SK-N-SH (cell line): ENCODE results near the gene DMD. TPM values are rescaled to one million over a fixed set of nuclear protein-coding genes. Genes with fewer than 3 reads are reported as not detected.

Experiments used
- CTCF ChIA-PET: fragments of 300-600, 350-600 bp; formaldehyde crosslinking; extraction: SDS; loops from one replicate; lab custom pipeline; 2021; lab: Yijun Ruan, JAX
- POLR2A ChIA-PET: fragments of 350-600 bp; sonication (Branson Sonifier 250); formaldehyde crosslinking; extraction: SDS; loops from one replicate; lab custom pipeline; 2020; ENCODE audit warnings: antibody characterized with exemption, inconsistent platforms; lab: Yijun Ruan, JAX
- DNase-seq: peaks from one replicate; pipeline ENCODE4 v3.0.0; 2012
- H2AFZ ChIP-seq: fragments of 200-600 bp; sonication (generic); 2 replicates; pipeline ENCODE4 v1.8.1; 2016; ENCODE audit warnings: antibody characterized with exemption, mild to moderate bottlenecking, low read depth
- H3F3A ChIP-seq: fragments of 200-600 bp; sonication (generic); replicated peaks from 2 replicates; pipeline ENCODE3; 2016; ENCODE audit warnings: antibody characterized with exemption, mild to moderate bottlenecking; ENCODE audit not compliant: insufficient read depth
- H3K27ac ChIP-seq, 2 experiments: fragments of 200-500 bp in 1 of 2; fragments of 200-600 bp in 1 of 2; sonication (Bioruptor generic) in 1 of 2; sonication (generic), shearing (Covaris generic) in 1 of 2; 2 replicates each; pipeline versions ENCODE4 v1.5.1 to v1.6.1; 2014 to 2016; ENCODE audit warnings: low read depth in 2 of 2, inconsistent platforms in 1 of 2, low read length in 1 of 2, mild to moderate bottlenecking in 1 of 2, mixed read lengths in 1 of 2
- H3K27me3 ChIP-seq: fragments of 200-600 bp; sonication (generic), shearing (Covaris generic); 2 replicates; pipeline ENCODE4 v1.6.1; 2016; ENCODE audit warnings: mixed run types; ENCODE audit not compliant: insufficient read depth
- H3K36me3 ChIP-seq, 2 experiments: fragments of 200-500 bp in 1 of 2; fragments of 200-600 bp in 1 of 2; sonication (Bioruptor generic) in 1 of 2; sonication (generic) in 1 of 2; replicated peaks in 1 of 2; 2 replicates each; pipeline versions ENCODE3 to v1.5.1; 2014 to 2016; ENCODE audit warnings: low read length in 1 of 2, mild to moderate bottlenecking in 1 of 2; ENCODE audit not compliant: insufficient read depth in 2 of 2, control insufficient read depth in 1 of 2
- H3K4me1 ChIP-seq, 2 experiments: fragments of 200-500 bp in 1 of 2; fragments of 200-600 bp in 1 of 2; sonication (Bioruptor generic) in 1 of 2; sonication (generic), shearing (Covaris generic) in 1 of 2; 2 replicates each; pipeline versions ENCODE4 v1.5.1 to v1.6.1; 2014 to 2016; ENCODE audit warnings: low read depth in 1 of 2, low read length in 1 of 2, mixed run types in 1 of 2; ENCODE audit not compliant: insufficient read depth in 2 of 2, control insufficient read depth in 1 of 2
- H3K4me2 ChIP-seq: fragments of 200-600 bp; sonication (generic), shearing (Covaris generic); 2 replicates; pipeline ENCODE4 v1.6.1; 2017; ENCODE audit warnings: mixed run types
- H3K4me3 ChIP-seq, 2 experiments: fragments of 200-500 bp in 1 of 2; fragments of 200-600 bp in 1 of 2; sonication (Bioruptor generic) in 1 of 2; sonication (generic), shearing (Covaris generic) in 1 of 2; 2 replicates each; pipeline versions ENCODE4 v1.5.1 to v1.8.1; 2014 to 2016; ENCODE audit warnings: low read depth in 2 of 2, inconsistent platforms in 1 of 2, low read length in 1 of 2, mild to moderate bottlenecking in 1 of 2, mixed read lengths in 1 of 2, moderate library complexity in 1 of 2
- H3K79me2 ChIP-seq: fragments of 200-600 bp; sonication (generic); 2 replicates; pipeline ENCODE4 v1.8.1; 2017; ENCODE audit warnings: mild to moderate bottlenecking; ENCODE audit not compliant: insufficient read depth
- H3K9ac ChIP-seq: fragments of 200-600 bp; sonication (generic); 2 replicates; pipeline ENCODE4 v1.6.1; 2017; ENCODE audit warnings: mixed run types
- H3K9me2 ChIP-seq: fragments of 200-600 bp; sonication (generic); 2 replicates; pipeline ENCODE4 v1.6.1; 2017; ENCODE audit warnings: mixed run types
- H3K9me3 ChIP-seq: fragments of 200-600 bp; sonication (generic); 2 replicates; pipeline ENCODE4 v1.6.1; 2017; ENCODE audit warnings: mixed run types, mild to moderate bottlenecking, moderate library complexity
- H4K20me1 ChIP-seq: fragments of 200-600 bp; sonication (generic); 2 replicates; pipeline ENCODE4 v1.6.1; 2017; ENCODE audit warnings: mild to moderate bottlenecking, mixed run types; ENCODE audit not compliant: insufficient read depth
- EP300 ChIP-seq, 2 experiments: IDR thresholded peaks; 2 replicates each; pipeline versions ENCODE4 v1.4.0 to v1.6.1; 2012; ENCODE audit warnings: borderline replicate concordance in 1 of 2, low read depth in 1 of 2, low read length in 1 of 2
- FOSL2 ChIP-seq: IDR thresholded peaks from 2 replicates; pipeline ENCODE4 v1.4.0; 2012; ENCODE audit warnings: low read depth, mild to moderate bottlenecking, moderate library complexity, borderline replicate concordance
- GABPA ChIP-seq: IDR thresholded peaks from 2 replicates; pipeline ENCODE4 v1.4.0; 2012; ENCODE audit warnings: low read depth, mild to moderate bottlenecking
- GATA2 ChIP-seq: sonication (generic); formaldehyde crosslinking; IDR thresholded peaks from 2 replicates; pipeline ENCODE4 v1.5.0; 2020; ENCODE audit warnings: mild to moderate bottlenecking, missing genetic modification reagents
- JUND ChIP-seq: IDR thresholded peaks from 2 replicates; pipeline ENCODE4 v1.4.0; 2012
- MEF2A ChIP-seq: IDR thresholded peaks from 2 replicates; pipeline ENCODE4 v1.4.0; 2012; ENCODE audit warnings: low read depth, borderline replicate concordance
- NFIC ChIP-seq: IDR thresholded peaks from 2 replicates; pipeline ENCODE4 v1.4.0; 2012; ENCODE audit warnings: borderline replicate concordance
- NRF1 ChIP-seq: IDR thresholded peaks from 2 replicates; pipeline ENCODE4 v1.6.1; 2012; ENCODE audit warnings: low read depth, mild to moderate bottlenecking, low read length
- POLR2AphosphoS5 ChIP-seq: IDR thresholded peaks from 2 replicates; pipeline ENCODE4 v1.6.1; 2012; ENCODE audit warnings: low read depth, low read length
- RAD21 ChIP-seq: IDR thresholded peaks from 2 replicates; pipeline ENCODE4 v1.6.1; 2012; ENCODE audit warnings: mild to moderate bottlenecking, low read length
- RCOR1 ChIP-seq: fragments of 150-350 bp; IDR thresholded peaks from 2 replicates; pipeline ENCODE4 v1.6.1; 2017; ENCODE audit warnings: antibody characterized with exemption, low read length
- RFX5 ChIP-seq: IDR thresholded peaks from 2 replicates; pipeline ENCODE4 v1.6.1; 2012; ENCODE audit warnings: mild to moderate bottlenecking, improper control_type of control experiment, low read length
- RXRA ChIP-seq: IDR thresholded peaks from 2 replicates; pipeline ENCODE4 v1.4.0; 2012; ENCODE audit warnings: low read depth, mild to moderate bottlenecking, borderline replicate concordance
- SIN3A ChIP-seq: IDR thresholded peaks from 2 replicates; pipeline ENCODE4 v1.6.1; 2012; ENCODE audit warnings: low read depth, mild to moderate bottlenecking, low read length, moderate library complexity, borderline replicate concordance
- TAF1 ChIP-seq: IDR thresholded peaks from 2 replicates; pipeline ENCODE4 v1.6.1; 2012; ENCODE audit warnings: low read depth, mild to moderate bottlenecking, low read length, moderate library complexity, borderline replicate concordance
- TCF12 ChIP-seq: IDR thresholded peaks from 2 replicates; pipeline ENCODE4 v1.4.0; 2012
- TEAD4 ChIP-seq: IDR thresholded peaks from 2 replicates; pipeline ENCODE4 v1.4.0; 2012; ENCODE audit warnings: mild to moderate bottlenecking, borderline replicate concordance; ENCODE audit not compliant: insufficient read depth
- WGBS: methylation state at CpG from one replicate; pipeline ENCODE4 v1.1.6; 2017; ENCODE audit warnings: low lambda C conversion rate; 5-methylcytosine and 5-hydroxymethylcytosine counted together
- polyA plus RNA-seq, 3 experiments: library from polyadenylated mRNA; depleted of rRNA; stranded (reverse); fragments of >200 nt; gene quantifications; 2 replicates each; pipeline ENCODE4 v1.2.3, GENCODE V29; 2012
- TF ChIP-seq, protein P1 (sequence below): IDR thresholded peaks from 2 replicates; pipeline ENCODE4 v1.6.1; 2012; ENCODE audit warnings: mild to moderate bottlenecking, low read depth, low read length, moderate library complexity
- TF ChIP-seq, protein P2 (sequence below): IDR thresholded peaks from 2 replicates; pipeline ENCODE4 v1.4.0; 2012; ENCODE audit warnings: low read depth, borderline replicate concordance
- TF ChIP-seq, protein P3 (sequence below): fragments of 150-350 bp; IDR thresholded peaks from 2 replicates; pipeline ENCODE4 v1.6.1; 2016; ENCODE audit warnings: mild to moderate bottlenecking, low read depth, low read length

The DMD gene
- polyA plus RNA-seq, 1 of the 3 experiments (the other 2 are of a cell fraction) = 3.9 TPM

DNA sequence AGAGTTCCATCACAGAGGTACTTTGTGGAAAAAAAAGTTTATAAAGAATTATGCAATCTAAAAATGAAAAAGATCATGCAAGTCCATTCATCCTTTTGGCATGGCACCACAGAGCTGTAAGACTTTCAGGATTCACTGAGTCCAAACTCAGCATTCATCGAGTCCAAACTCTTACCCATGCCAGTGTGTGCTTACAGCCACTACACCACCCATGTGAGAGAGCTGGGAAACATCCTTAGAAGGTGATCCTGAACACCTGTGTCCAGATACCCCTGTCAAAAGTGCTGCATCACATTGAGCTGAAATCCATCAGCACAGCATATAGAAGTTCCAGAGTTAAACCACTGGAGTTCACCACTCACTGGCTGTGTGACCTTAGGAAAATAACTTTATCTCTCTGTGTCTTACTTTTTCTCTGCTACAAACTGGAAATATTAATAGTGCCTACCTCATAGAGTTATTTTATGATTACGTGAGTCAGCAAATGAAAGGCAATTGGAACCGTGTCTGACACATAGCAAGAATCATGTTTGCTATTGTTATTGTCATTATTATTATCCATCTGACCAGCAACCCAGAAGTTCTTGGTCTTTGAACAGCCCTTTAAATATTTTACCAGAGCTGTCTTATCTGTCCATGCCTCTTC is 2024.5 kb downstream of the DMD start:
- H3K4me1 ChIP-seq = no peaks in the 10 kb centered on the region
- no peak overlapping the region for H3K4me3 ChIP-seq
- H3K36me3 ChIP-seq = no peaks in the 10 kb centered on the region
- H3F3A ChIP-seq = no peaks in the 10 kb centered on the region
- TF ChIP-seq FOSL2 = no peak
- no peak for TF ChIP-seq EP300 (IDR thresholded peaks at IDR 0.05; ENCODE audit: borderline replicate concordance in 1 of 2, low read depth in 1 of 2, low read length in 1 of 2)
- no peak for DNase-seq
- no peaks in the 10 kb centered on the region for H3K9me2 ChIP-seq
- H3K79me2 ChIP-seq = no peaks in the 10 kb centered on the region
- H3K27ac ChIP-seq = no peak overlapping the region
- WGBS = 33% methylated on average over 3 of the region's 3 CpGs
- ChIA-PET CTCF (interaction anchor here (0.5 kb wide), 1 partner anchor 13 kb away, joined by 3 read pairs; no protein-coding TSS in a partner anchor), POLR2A (no interaction called here)
- no peaks in the 10 kb centered on the region for H3K27me3 ChIP-seq
- H2AFZ ChIP-seq = no peak overlapping the region
- no peaks in the 10 kb centered on the region for H3K9me3 ChIP-seq
- no peak overlapping the region for H3K4me2 ChIP-seq
- no peaks in the 10 kb centered on the region for H4K20me1 ChIP-seq
- H3K9ac ChIP-seq = no peak overlapping the region

DNA sequence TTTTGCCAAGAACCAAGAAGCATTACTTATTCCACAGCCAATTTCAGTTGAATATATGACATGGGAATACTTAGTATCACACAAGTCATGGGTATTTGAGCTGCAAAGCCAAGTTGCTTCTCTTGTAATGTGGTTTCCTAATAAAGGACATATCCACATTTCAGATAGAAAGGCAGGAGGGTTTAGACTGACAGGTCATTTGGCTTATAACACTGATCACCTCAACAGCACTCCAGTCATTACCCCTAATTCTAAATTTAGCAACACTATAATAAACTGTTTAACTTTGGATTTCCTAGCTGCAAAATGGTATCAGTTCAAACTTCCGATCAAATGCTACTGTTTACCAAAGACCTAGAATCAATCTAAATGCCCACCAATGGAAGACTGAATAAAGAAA is 2025.5 kb downstream of the DMD start:
- H3K4me3 ChIP-seq = no peak overlapping the region
- no peaks in the 10 kb centered on the region for H3K4me1 ChIP-seq
- H3K36me3 ChIP-seq = no peaks in the 10 kb centered on the region
- H3K79me2 ChIP-seq = no peaks in the 10 kb centered on the region
- DNase-seq = no peak
- H3F3A ChIP-seq = no peaks in the 10 kb centered on the region
- H3K4me2 ChIP-seq = no peak overlapping the region
- no peaks in the 10 kb centered on the region for H4K20me1 ChIP-seq
- H3K27ac ChIP-seq = no peak overlapping the region
- ChIA-PET CTCF (interaction anchor here (1.0 kb wide), 1 partner anchor 147 kb away, joined by 3 read pairs; no protein-coding TSS in a partner anchor), POLR2A (no interaction called here)
- no peaks in the 10 kb centered on the region for H3K27me3 ChIP-seq
- no peak overlapping the region for H3K9ac ChIP-seq
- H3K9me3 ChIP-seq = no peaks in the 10 kb centered on the region
- no peak overlapping the region for H2AFZ ChIP-seq
- no peaks in the 10 kb centered on the region for H3K9me2 ChIP-seq
- WGBS = 44% methylated on average over 1 of the region's 1 CpG
- TF ChIP-seq TCF12 (no peak), FOSL2 (no peak), RAD21 (no peak), TAF1 (no peak), GABPA (no peak), RCOR1 (no peak), RXRA (no peak), NFIC (no peak), JUND (no peak), NRF1 (no peak), RFX5 (no peak), GATA2 (CRISPR knock-in tag) (no peak), TEAD4 (no peak), SIN3A (no peak), MEF2A (no peak), POLR2AphosphoS5 (no peak)
- TF ChIP-seq, protein P1, sequence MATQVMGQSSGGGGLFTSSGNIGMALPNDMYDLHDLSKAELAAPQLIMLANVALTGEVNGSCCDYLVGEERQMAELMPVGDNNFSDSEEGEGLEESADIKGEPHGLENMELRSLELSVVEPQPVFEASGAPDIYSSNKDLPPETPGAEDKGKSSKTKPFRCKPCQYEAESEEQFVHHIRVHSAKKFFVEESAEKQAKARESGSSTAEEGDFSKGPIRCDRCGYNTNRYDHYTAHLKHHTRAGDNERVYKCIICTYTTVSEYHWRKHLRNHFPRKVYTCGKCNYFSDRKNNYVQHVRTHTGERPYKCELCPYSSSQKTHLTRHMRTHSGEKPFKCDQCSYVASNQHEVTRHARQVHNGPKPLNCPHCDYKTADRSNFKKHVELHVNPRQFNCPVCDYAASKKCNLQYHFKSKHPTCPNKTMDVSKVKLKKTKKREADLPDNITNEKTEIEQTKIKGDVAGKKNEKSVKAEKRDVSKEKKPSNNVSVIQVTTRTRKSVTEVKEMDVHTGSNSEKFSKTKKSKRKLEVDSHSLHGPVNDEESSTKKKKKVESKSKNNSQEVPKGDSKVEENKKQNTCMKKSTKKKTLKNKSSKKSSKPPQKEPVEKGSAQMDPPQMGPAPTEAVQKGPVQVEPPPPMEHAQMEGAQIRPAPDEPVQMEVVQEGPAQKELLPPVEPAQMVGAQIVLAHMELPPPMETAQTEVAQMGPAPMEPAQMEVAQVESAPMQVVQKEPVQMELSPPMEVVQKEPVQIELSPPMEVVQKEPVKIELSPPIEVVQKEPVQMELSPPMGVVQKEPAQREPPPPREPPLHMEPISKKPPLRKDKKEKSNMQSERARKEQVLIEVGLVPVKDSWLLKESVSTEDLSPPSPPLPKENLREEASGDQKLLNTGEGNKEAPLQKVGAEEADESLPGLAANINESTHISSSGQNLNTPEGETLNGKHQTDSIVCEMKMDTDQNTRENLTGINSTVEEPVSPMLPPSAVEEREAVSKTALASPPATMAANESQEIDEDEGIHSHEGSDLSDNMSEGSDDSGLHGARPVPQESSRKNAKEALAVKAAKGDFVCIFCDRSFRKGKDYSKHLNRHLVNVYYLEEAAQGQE = no peak
- TF ChIP-seq, protein P2, sequence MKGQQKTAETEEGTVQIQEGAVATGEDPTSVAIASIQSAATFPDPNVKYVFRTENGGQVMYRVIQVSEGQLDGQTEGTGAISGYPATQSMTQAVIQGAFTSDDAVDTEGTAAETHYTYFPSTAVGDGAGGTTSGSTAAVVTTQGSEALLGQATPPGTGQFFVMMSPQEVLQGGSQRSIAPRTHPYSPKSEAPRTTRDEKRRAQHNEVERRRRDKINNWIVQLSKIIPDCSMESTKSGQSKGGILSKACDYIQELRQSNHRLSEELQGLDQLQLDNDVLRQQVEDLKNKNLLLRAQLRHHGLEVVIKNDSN = no peak
- TF ChIP-seq, protein P3, sequence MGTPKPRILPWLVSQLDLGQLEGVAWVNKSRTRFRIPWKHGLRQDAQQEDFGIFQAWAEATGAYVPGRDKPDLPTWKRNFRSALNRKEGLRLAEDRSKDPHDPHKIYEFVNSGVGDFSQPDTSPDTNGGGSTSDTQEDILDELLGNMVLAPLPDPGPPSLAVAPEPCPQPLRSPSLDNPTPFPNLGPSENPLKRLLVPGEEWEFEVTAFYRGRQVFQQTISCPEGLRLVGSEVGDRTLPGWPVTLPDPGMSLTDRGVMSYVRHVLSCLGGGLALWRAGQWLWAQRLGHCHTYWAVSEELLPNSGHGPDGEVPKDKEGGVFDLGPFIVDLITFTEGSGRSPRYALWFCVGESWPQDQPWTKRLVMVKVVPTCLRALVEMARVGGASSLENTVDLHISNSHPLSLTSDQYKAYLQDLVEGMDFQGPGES = no peak
